ENCODE data around the gene RPS27L. TPM values are rescaled to one million over a fixed set of nuclear protein-coding genes. Genes with fewer than 3 reads are reported as not detected.

The RPS27L gene
- total and polyA plus RNA-seq, 2 of the 8 experiments (the other 6 are each of a cell fraction or from before 2014, with no cell fraction given), result 115 to 143 TPM

DNA sequence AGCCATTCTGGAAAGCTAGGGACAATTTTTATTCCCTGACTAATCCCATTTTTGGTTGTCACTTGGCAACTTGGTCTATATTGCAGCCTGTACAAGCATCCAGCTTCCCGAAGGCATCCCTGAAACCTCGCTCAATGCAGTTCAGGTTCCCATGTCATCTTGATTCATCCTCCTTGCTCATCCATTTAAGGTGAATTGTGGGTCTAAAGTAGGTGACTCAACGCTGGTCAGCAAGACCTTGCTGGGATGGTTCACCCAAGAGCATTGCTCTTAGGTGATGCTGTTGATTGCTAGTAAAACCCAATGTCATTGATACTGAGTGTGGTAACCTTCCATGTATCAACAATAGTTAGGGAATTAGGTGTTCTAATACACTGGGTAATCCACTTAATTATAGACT, 19.0 kb upstream of the RPS27L start (continued):
- TF ChIP-seq, protein P1, sequence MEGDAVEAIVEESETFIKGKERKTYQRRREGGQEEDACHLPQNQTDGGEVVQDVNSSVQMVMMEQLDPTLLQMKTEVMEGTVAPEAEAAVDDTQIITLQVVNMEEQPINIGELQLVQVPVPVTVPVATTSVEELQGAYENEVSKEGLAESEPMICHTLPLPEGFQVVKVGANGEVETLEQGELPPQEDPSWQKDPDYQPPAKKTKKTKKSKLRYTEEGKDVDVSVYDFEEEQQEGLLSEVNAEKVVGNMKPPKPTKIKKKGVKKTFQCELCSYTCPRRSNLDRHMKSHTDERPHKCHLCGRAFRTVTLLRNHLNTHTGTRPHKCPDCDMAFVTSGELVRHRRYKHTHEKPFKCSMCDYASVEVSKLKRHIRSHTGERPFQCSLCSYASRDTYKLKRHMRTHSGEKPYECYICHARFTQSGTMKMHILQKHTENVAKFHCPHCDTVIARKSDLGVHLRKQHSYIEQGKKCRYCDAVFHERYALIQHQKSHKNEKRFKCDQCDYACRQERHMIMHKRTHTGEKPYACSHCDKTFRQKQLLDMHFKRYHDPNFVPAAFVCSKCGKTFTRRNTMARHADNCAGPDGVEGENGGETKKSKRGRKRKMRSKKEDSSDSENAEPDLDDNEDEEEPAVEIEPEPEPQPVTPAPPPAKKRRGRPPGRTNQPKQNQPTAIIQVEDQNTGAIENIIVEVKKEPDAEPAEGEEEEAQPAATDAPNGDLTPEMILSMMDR (IDR thresholded peaks at IDR 0.05; ENCODE audit: control extremely low read depth in 1 of 3, insufficient read depth in 1 of 3, low read depth in 1 of 3, low read length in 3 of 3), result no peak
- TF ChIP-seq POLR2A (IDR thresholded peaks at IDR 0.05; ENCODE audit: control extremely low read depth in 1 of 2, low read depth in 2 of 2, low read length in 2 of 2), result no peak
- TF ChIP-seq GTF2F1 (IDR thresholded peaks at IDR 0.05; ENCODE audit: borderline replicate concordance, low read depth, low read length), result no peak
- no peak for TF ChIP-seq SUZ12 (IDR thresholded peaks at IDR 0.05; ENCODE audit: low read length)
- no peak for TF ChIP-seq NRF1 (IDR thresholded peaks at IDR 0.05; ENCODE audit: low read depth, low read length)
- no peak for TF ChIP-seq SP2 (IDR thresholded peaks at IDR 0.05; ENCODE audit: low read length)

Measured in H1 (cell line).